Suppressor macrophage treated with lipopolysaccharide for 1 hour (primary cell): ENCODE data around the gene NAA20.
A peak's percentile ranks its signal among the peaks of the same experiment; 100 is the strongest.

Experiments used
- DNase-seq, 3 donors: peaks; one replicate each; pipeline ENCODE4 v3.0.0-alpha.2; 2020 to 2022

The NAA20 gene

GRCh38 chr20:20020908-20021307 is 3.7 kb downstream of the NAA20 start:
- DNase-seq: no peak

DNA sequence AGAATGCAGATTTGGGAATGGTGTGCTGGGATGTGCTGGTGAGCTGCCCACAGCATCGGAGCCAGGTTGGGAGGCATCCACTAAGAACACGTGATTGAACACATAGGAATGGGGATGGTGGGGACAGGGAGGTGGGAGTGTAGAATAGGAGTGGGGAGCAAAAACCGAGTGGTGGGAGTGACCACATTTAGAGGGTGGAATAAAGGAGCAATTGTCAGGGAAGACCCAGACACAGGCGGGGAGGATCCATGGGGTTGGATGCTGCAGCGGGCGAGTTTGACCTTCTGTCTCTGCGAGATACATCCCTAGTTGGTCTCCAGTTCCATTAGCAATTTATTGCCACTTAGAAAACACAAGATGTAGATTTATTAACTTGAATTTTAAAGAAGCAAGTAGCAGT is 4.7 kb downstream of the NAA20 start:
- DNase-seq: no peak

DNA sequence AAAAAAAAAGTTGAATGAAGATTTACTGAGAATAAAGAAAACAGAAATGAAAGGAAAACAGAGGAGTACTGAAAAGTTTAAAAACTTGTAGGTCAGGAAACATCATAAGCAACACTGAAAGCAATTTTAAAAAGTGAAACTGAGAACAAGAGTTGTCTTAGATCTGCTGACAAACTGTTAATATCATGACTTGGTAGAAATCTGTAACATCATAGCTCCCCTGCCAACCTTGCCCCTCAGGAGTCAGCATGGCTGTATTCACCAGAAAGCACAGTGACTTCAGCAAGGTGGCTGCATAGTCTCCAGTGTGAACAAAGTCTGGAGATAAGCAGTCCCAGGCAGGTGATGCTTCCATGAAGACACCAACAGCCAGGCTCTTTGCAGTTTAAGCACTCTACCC is 5.3 kb downstream of the NAA20 start:
- no peak for DNase-seq

DNA sequence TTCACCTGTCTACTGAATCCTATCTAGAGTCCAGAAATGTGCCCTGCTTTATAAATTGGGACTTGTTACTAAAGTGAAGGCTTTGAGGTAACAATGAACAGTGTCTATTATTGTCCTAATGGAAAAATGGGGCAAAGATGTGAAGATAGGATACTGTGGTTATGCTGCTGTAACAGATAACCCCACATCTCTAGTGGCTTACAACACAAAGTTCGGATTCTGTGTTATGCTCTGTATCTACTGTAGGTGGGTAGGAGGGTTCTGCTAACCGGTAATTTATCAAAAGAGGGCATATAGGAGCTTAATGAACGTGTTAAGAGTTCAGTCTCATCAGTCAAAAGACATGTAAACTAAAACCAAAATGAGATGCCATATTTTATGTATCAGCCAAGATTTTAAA is 6.2 kb downstream of the NAA20 start:
- no peak for DNase-seq

GRCh38 chr20:20024942-20025341 is 7.8 kb downstream of the NAA20 start:
- no peak for DNase-seq

DNA sequence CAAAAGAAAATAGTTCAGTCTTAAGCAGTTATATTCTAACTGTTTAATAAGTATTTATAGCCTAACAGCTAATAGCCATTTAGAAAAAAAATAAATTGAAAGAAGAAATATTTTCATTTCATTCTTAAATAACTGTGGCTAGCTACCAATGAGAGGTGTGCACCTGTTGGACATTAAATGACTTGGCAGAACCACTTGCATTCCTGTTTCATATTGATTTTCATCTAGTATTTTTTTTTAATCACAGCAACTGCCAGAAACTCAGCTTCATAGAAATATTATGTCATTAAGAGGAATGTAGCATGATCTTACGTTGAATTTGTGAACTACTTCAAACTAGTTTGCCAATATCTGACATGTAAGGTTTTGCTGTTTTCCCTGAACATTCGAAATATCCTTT is 10.1 kb downstream of the NAA20 start:
- no peak for DNase-seq

GRCh38 chr20:20031790-20032189 is 14.6 kb downstream of the NAA20 start:
- DNase-seq: no peak

DNA sequence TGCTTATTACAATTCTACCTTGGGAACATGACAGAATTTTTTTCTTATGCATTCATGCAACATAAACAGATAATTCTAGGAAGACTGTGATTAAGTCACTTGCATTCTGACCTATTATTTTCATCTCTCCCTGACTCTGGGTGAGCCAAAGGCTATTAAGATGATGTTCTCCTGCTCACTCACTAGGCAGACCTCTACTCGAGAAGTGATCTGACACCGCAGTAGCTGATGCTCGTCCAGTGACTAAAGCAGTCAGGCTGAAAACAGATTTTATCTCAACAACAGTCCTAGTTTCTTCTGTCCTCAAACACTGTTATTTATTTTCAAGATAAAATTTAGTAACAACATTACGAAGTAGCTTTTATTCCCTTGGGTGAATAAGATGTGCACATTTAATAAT is 17.3 kb downstream of the NAA20 start:
- no peak for DNase-seq

DNA sequence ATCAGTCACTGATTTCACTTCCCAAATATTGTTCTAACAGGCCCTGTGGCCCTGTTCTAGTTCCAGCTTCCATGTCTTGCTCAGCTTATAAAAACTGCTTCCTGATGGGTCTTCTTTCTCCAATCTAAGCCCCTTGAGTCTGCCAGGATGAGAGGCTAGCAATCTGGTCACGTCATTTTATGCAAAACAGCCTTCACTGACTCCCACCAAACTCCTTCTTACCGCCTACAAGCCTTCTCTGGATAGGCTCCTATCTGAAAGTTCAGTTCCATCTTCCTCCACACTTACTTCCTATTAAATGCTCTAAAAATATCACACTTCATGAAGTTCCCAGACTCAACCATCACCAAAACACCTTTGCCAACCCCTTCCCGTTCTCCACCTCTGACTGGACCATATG is 19.6 kb downstream of the NAA20 start:
- DNase-seq: no peak

- DNase-seq: no peak
Measured at GRCh38 chr20:20037960-20038359, 20.8 kb downstream of the NAA20 start.

- no peak for DNase-seq
Measured at GRCh38 chr20:20038586-20038985, 21.4 kb downstream of the NAA20 start.

DNA sequence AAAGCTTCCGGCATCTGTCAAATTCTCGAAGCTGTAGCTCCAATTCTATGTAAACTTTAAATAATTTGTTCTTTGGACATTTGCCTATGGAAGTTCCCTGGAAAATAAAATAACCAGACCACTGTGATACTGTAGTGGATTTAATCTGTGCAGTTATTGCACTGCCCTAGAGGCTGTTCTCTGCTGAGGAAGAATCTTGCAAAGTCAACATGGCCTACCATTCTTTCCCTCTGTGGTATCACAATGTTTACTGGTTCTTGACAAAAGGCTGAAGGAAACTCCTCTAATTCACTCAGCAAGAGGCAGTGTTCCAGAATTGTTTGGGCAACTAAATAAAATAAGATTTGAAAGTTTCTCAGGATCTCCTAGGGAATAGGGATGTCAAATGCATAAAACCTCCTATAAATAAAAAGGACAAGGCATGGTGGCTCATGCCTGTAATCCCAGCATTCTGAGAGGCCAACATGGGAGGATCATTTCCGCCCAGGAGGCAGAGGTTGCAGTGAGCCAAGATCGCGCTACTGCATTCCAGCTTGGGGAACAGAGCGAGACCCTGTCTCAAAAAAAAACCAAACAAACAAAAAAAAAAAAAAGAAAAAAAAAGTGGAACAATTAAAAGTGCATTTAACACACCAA is 22.7 kb downstream of the NAA20 start:
- DNase-seq: no peak

DNA sequence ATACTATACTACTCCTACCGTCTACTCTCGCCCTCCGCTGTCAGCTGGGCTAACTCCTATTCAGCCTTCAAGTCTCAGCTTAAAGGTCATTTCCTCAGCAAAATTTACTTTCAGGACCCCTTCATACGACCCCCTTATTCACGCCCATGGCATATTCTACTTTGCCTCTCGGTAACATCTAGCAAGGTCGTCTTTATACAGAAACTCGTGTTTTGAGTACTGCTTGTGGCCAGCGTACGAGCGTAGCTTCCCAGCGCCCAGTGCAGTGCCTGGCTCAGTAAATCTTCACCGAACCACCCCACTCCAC is 34.6 kb downstream of the NAA20 start:
- no peak for DNase-seq

DNA sequence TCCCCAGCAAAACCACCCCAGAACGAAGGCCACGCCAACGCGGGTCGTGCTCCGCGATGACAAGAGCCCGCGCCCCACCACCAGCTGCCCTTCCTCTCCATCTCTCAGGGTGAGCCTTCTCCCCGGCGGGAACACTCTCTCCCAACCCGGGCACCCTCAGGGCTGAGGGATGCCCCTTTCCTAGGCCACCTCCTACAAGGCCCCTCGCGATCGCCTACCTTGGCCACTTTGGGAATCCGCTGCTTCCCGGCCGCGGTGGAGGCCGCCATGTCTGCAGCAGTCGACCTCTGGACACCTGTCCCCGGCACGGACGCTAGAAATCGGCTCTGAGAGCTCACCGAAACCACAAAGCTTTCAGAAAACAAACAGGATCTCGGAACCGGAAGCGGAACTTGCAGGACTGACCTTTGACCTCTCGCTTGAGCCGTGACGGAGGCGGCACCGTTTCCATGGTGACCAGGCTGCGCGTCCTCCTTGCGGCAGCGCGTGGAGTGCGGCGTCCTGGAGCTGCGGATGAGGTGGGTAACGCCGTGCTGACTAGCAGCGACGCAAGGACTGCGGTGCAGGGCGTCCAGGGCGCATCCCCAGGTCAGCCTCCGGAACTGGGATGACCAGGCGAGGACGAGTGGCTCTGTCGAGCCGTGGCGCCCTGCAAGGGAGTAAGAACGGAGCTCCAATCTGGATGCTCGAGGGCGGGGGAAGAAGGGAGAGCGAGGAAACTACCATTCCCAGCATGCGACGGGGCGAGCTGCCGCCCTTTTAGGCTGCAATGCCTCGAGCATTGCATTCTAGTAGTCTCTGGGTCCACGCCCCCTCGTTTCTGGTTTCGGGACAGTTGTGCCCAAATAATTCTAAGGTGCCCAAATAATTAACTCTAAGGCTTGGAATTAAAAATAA is 35.2 kb downstream of the NAA20 start, which contains the start of the genes CFAP61 and CRNKL1:
Gene CFAP61 (plus strand): TSS at position 459 of the 897 bp plus-strand sequence. CDS start 4,122 bp downstream, outside the sequence.
Gene CRNKL1 (minus strand): TSS at position 393 of the 897 bp plus-strand sequence. CDS start 124 bp downstream, at position 269.
- DNase-seq: peak; percentile 98 to 99 (median 98)

- no peak for DNase-seq
Measured at GRCh38 chr20:20060234-20060998, 43.3 kb downstream of the NAA20 start.

- no peak for DNase-seq
Measured at GRCh38 chr20:20063941-20064702, 47.0 kb downstream of the NAA20 start.

- no peak for DNase-seq
Measured at GRCh38 chr20:20065361-20065760, 48.2 kb downstream of the NAA20 start.

DNA sequence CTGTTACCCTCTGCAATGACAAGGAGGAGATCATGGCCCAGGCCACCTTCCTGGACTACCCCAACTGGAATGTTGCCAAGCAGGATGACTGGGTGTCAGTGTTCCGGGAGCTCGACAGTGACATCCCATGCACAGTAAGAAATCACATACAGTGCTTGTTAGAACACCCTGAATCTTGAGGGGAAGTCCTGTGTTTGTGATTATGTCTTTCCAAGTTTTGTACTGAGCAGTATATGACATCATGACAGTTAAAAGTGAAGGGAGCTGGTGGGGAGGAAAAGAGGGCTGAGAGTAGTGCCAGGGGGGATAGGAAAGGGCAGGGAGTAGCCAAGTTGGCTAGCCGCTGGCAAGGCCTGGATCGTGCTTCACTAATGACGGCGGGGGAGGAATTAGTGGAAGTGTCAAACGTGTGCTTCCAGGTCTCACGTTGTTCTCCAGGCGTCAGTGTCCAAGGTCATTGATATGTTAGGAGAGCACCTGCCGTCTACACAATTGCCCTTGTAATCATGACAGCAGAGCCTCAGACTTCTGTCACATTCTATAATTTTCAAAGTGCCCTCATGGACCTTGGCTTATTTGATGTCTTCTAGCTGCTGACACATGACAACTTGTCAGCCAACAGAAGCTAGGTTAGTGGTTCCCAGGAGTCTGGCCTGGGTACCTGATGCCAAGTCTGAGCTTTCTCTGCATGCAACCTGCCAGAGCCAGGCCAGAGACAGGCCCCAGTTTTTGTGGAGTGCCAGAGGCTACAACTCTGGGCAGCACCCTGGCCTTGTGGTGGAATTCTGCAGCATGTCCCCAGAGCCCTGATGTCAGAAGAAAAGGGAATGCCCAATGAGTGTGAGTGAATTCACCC is 53.9 kb downstream of the NAA20 start:
- peak in 2 of 3 donors; percentile 15 to 29 for DNase-seq

DNA sequence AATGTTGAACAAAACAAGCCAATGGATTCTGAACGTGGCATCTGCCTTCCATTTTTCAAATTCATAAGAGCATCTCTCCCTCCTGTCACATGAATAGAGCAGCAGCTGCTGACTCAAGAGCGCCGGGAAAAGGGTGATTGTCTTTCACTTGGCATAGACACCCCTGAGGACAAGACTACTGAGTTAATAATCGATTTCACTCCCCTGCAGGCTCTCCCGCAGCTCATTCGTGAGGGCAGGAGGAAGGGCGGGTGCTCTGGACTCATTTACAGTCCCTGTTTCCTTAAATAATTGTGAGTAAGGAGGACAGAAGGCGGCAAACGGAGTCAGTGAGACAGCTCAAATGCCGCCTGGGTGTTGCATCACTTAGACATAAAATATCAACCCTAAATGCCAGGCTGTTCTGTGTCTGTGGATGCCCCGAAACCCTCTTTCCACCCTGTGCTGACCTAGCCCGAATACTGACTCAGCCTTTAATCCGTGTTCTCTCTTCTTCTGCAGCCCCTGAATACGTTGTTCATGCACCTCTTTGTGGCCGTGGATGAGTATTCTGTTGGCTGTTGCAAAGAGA is 56.7 kb downstream of the NAA20 start:
- DNase-seq: no peak

DNA sequence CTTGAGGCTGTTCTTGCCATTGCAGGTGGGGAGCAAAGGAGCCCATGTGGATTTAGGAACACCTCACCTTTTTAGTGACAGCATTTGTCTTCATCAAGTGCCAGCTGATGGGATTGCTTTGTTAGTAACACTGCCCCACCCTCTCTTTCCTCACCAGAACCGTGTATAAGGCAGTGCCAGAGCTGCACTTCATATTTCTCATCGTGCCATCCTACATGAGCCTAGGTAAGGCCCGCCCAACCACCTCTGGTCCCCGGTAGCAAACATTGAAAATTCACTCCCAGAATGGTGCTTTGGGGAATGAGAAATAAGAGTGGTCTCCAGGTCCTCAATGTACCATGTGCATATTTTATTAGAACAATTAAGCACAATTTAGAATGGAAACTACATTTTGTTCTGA is 57.9 kb downstream of the NAA20 start:
- no peak for DNase-seq

DNA sequence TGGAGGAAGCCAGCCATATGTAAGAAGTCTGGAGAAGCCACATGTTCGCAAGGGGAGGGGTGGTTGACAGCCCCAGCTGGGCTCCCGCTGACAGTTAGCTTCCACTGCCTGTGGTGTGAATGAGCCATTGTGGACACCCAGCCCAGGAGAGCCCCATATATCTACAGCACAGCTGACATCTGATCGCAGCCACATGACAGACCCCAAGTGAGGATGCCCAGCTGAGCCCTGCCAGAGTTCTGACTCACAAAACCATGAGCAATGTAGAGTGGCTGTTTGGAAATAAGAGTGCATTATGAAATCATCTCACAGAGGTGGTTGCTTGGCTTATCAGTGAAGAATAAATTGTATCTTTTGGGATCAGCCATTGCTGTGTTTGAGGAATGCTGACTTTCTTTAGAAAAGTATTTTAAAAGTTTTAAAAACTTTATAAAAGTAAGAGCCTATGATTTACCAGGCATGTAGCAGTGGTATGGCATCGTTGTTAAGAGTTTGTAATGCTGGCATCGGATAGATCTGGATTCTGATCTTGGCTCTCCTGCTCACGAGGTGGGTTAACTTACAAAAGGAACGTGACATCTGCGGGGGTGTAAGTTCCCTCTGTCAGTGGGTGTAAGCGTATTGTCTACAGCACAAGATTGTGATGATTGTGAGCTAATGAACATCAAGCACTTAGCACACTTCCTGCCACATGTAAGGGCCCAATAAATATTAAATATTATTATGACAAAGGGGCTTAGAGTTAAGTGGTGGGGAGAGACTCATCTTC is 59.3 kb downstream of the NAA20 start:
- peak; percentile 60 to 73 (median 68) for DNase-seq
